ENCODE data around the gene DCST1.

The DCST1 gene

DNA sequence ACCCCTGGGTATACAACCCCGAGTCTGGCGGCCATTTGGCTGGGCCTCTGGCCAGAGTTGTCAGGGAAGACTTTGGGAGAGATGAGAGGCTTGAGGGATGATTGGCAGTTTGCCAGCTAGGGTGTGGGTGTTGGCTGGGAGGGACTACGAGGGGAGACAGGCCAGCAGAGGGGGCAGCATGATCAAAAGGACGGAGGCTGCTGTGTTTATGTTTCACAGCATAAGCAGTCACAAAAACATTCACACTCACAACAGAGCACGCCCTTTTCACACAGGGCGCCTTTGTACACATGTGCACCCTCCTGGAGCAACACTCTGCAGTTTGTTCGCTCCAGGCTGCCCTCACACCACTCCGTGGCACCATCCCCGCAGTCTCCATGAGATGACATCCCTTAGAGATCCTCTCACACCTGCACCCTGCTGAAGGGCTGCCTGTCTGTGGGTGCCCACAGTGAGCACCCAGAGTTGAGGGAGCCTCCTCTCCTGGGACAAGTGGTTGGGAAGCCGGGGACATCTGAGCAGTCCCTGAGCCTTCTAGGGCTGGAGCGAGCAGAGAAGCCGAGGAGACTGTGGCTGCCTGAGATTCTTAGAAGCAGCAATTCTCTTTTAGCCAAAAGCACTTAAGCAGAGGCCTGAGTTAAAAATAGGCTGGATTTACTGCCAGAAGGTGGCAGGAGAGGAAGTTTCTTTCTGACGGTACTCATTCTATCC is 60.4 kb downstream of the DCST1 start:
- no peak for DNase-seq

DNA sequence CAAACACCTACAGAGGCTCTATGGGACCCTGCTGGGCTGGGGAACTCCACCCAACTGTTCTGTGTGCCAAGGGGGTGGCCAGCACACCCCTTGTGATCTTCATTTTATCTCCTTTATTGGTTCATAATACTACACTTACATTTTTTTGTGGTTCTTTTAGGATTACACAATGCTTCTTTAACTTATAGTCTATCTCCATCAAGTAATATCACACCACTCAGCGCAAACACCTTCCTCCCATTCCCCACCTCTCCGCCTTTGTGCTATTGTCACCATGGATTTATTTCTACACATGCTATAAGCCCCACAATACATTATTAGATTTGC is 61.0 kb downstream of the DCST1 start:
- no peak for DNase-seq

DNA sequence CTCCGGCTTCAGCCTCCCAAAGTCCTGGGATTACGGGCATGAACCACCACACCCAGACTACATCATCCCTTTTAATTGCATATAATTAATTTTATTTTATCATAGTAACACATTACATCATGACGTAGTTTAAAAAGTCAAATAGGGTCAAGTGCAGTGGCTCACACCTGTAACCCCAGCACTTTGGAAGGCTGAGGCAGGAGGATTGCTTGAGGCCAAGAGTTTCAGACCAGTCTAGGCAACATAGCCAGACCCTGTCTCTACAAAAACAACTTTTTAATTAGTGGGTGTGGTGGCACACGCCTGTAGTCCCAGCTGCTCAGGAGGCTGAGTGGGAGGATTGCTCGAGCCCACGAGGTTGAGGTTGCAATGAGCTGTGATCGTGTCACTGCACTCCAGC is 65.7 kb downstream of the DCST1 start:
- no peak for DNase-seq
